Measurements from ENCODE around the gene ERI3.

DNA sequence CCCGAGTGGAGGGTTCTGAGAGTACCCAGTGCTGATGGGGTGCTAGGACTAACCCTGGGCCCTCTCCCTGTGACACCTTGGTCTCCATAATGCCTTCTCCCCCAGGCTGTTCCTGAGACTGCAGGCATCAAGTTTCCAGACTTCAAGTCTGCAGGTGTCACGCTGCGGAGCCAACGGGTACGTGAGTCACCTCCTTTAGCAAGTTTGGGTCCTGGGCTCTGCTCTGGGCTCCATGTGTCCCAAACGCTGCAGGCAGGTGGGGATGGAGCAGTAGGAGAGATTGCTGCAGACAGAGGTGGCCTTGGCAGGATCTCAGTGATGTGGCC, 135.8 kb downstream of the ERI3 start:
- TF ChIP-seq, protein P1, sequence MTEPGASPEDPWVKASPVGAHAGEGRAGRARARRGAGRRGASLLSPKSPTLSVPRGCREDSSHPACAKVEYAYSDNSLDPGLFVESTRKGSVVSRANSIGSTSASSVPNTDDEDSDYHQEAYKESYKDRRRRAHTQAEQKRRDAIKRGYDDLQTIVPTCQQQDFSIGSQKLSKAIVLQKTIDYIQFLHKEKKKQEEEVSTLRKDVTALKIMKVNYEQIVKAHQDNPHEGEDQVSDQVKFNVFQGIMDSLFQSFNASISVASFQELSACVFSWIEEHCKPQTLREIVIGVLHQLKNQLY (CRISPR knock-in tag; IDR thresholded peaks at IDR 0.05): no peak
- TF ChIP-seq ZNF34 (CRISPR knock-in tag; IDR thresholded peaks at IDR 0.05; ENCODE audit: borderline replicate concordance): no peak
